Esophagus (tissue), 2 donors: Measurements from ENCODE around the gene FBXO9. TPM values are rescaled to one million over a fixed set of nuclear protein-coding genes. Genes with fewer than 3 reads are reported as not detected.
"Not testable (repeated sequence)": the region's sequence is repeated elsewhere in the genome, so short reads cannot be mapped to it uniquely, and the experiment has no call there.

Experiments used
- H3K27ac ChIP-seq, 2 donors: one replicate each; pipeline ENCODE4 v1.5.1; 2013; ENCODE audit warnings: low read depth in 2 of 2, mild to moderate bottlenecking in 2 of 2, inconsistent platforms in 1 of 2, low read length in 1 of 2, moderate library complexity in 1 of 2
- H3K27me3 ChIP-seq, 2 donors: one replicate each; pipeline ENCODE4 v1.6.1; 2013; ENCODE audit warnings: low read length in 2 of 2, control low read depth in 1 of 2, mild to moderate bottlenecking in 1 of 2; ENCODE audit not compliant: insufficient read depth in 2 of 2, control insufficient read depth in 1 of 2
- H3K36me3 ChIP-seq, 2 donors: one replicate each; pipeline ENCODE4 v1.6.1; 2013; ENCODE audit warnings: low read length in 1 of 2; ENCODE audit not compliant: control insufficient read depth in 2 of 2, insufficient read depth in 2 of 2
- H3K4me1 ChIP-seq, 2 donors: one replicate each; pipeline ENCODE4 v1.6.1; 2013; ENCODE audit warnings: low read length in 1 of 2; ENCODE audit not compliant: control insufficient read depth in 2 of 2, insufficient read depth in 2 of 2
- H3K4me3 ChIP-seq, 2 donors: one replicate each; pipeline ENCODE4 v1.5.1; 2013; ENCODE audit warnings: low read length in 2 of 2, mild to moderate bottlenecking in 2 of 2, low read depth in 1 of 2, moderate library complexity in 1 of 2
- H3K9me3 ChIP-seq, 2 donors: one replicate each; pipeline ENCODE4 v1.6.1; 2013; ENCODE audit warnings: mild to moderate bottlenecking in 2 of 2, low read depth in 1 of 2, low read length in 1 of 2, moderate library complexity in 1 of 2; ENCODE audit not compliant: control insufficient read depth in 2 of 2, insufficient read depth in 1 of 2
- WGBS, 2 donors: extraction: QIAGEN DNeasy Blood & Tissue Kit; methylation state at CpG; one replicate each; pipeline ENCODE4 v1.1.7; 2013; 5-methylcytosine and 5-hydroxymethylcytosine counted together
- polyA plus RNA-seq, 2 donors: library from polyadenylated mRNA; stranded (reverse); fragments of 200-250 nt; gene quantifications; one replicate each; pipeline ENCODE4 v1.2.3, GENCODE V29; 2013
- donor health status: healthy with polysubstance abuse.
- donor health status: Bipolar disorder and iron deficiency.

FBXO9 gene
- polyA plus RNA-seq, 2 donors, result 14.3 to 43.1 TPM

GRCh38 chr6:53044071-53044470, 21.1 kb upstream of the FBXO9 start:
- H3K4me3 ChIP-seq, result no peak overlapping the region
- no peaks in the 10 kb centered on the region for H3K4me1 ChIP-seq
- no peaks in the 10 kb centered on the region for H3K9me3 ChIP-seq
- peaks cover 3 to 7% of the 10 kb centered on the region in 2 donors for H3K36me3 ChIP-seq
- no peak overlapping the region for H3K27ac ChIP-seq
- WGBS, 2 donors, result 57 to 71% methylated on average over 4 of the region's 4 CpGs
- no peaks in the 10 kb centered on the region for H3K27me3 ChIP-seq

DNA sequence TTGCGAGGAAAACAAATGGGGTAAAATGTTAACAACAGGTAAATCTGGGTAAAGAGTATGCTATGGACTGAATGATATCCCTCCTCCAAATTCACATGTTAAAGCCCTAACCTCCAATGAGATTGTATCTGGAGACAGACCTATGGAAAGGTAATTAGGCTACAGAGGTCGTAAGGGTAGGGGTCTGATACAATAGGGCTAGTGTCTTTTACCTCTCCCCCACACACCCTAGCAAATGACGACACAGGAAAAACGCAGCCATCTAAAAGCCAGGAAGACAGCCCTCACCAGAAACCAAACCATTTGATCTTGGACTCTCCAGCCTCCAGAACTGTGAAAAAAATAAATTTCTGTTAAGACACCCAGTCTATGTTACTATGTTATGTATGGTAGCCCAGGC, 20.6 kb upstream of the FBXO9 start:
- H3K9me3 ChIP-seq, result no peaks in the 10 kb centered on the region
- no peaks in the 10 kb centered on the region for H3K4me1 ChIP-seq
- no peaks in the 10 kb centered on the region for H3K27me3 ChIP-seq
- H3K27ac ChIP-seq, result no peak overlapping the region
- H3K4me3 ChIP-seq, result no peak overlapping the region
- H3K36me3 ChIP-seq, result peaks cover 3% of the 10 kb centered on the region in 2 donors
- WGBS, 2 donors, result 64 to 70% methylated on average over 4 of the region's 4 CpGs

DNA sequence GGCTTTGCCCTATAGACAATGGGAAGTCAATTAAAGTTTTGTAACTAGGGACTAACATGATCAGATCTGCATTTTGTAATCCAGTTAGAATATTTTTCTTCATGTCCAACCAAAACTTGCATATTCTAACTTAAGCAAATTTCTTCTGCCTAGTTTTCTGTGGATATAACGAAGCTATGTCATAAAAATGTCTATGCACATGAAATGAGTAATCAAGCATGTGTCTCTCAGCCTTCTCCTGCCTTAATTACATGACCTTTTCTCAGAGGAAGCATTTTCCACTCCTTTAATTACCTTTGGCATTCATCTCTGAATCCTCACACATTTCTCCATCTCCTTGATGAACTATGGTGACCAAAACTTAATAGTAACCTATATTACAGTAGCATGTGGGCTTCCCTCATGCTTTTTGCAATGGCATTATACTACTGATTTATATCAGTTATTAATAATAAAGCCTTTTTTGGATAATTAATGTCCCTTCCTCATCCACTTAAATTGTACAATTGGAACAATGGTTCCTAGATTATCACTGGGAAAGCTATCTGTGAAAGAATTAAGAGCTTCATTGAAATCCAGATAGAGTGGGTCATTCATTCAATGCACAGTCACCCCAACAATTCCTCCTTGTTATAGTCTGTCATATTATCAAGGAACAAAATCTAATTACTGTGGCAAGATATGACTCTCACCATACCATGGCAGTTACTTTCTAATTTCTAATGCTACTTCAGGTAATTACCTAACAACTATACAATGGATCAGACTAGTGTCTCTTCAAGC, 19.1 kb upstream of the FBXO9 start:
- Histone ChIP-seq H3K27me3 (no peaks in the 10 kb centered on the region), H3K9me3 (no peaks in the 10 kb centered on the region), H3K36me3 (no peaks in the 10 kb centered on the region), H3K4me1 (no peaks in the 10 kb centered on the region), H3K4me3 (no peak overlapping the region), H3K27ac (no peak overlapping the region)
- 93 to 94% methylated on average over 1 of the region's 1 CpG for WGBS, 2 donors

DNA sequence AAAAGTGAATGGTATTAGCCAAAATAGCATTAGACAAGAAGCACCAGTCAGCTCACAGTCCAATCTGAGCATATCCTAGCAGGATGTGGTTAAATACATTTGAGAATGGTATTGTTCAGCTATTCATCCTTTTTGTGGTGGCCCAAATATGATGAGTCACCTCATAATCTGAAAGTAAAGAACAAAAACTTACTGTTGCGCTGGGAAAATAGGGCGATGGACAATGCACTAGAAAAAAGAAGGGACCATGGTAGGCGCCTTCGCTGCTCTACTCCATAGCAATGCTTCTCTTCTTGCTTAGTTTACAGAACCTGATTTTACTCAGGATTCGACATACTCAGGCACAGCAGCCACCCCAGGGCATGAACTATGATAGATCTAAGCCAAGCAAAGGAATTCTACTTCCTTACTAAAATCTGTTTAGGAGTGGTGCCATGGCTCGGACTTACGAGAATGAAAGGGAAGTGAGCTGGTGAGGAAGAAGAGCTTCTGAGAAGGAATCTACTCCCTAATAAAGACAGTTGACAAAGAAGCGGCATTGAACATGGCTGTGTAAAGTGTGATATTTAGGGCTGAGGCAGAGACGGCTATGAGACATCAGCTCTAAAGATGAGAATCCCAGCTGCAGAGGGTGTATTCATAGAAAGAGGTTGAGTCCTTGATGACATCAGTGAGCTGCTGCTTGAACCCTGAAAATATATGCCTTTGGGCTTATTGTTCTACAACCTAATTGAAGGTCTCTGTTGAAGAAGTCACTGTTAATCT, 16.6 kb upstream of the FBXO9 start:
- Histone ChIP-seq H3K27ac (peak overlapping the region in 1 of 2 donors; percentile 7), H3K4me3 (no peak overlapping the region), H3K4me1 (no peaks in the 10 kb centered on the region), H3K27me3 (no peaks in the 10 kb centered on the region), H3K9me3 (no peaks in the 10 kb centered on the region), H3K36me3 (no peaks in the 10 kb centered on the region)
- WGBS, 2 donors, result 61 to 65% methylated on average over 9 of the region's 9 CpGs

- no peaks in the 10 kb centered on the region for H3K27me3 ChIP-seq
- no peaks in the 10 kb centered on the region for H3K4me1 ChIP-seq
- H3K36me3 ChIP-seq, result peaks cover 0 to under 1% of the 10 kb centered on the region in 2 donors
- H3K4me3 ChIP-seq, result no peak overlapping the region
- no peak overlapping the region for H3K27ac ChIP-seq
- 74% methylated on average over 1 of the region's 1 CpG for WGBS, 2 donors
- no peaks in the 10 kb centered on the region for H3K9me3 ChIP-seq
Measured at GRCh38 chr6:53049415-53049814, 15.8 kb upstream of the FBXO9 start.

- H3K4me3 ChIP-seq, H3K36me3 ChIP-seq, H3K27ac ChIP-seq, H3K4me1 ChIP-seq, H3K9me3 ChIP-seq, H3K27me3 ChIP-seq: not testable (repeated sequence)
- 94 to 97% methylated on average over 3 of the region's 3 CpGs for WGBS, 2 donors
Measured at GRCh38 chr6:53052152-53052551, 13.1 kb upstream of the FBXO9 start.

GRCh38 chr6:53054532-53054931, 10.7 kb upstream of the FBXO9 start:
- H3K36me3 ChIP-seq, result peaks cover 0 to 3% of the 10 kb centered on the region in 2 donors
- no peaks in the 10 kb centered on the region for H3K9me3 ChIP-seq
- H3K27ac ChIP-seq, result no peak overlapping the region
- no peaks in the 10 kb centered on the region for H3K27me3 ChIP-seq
- H3K4me1 ChIP-seq, result no peaks in the 10 kb centered on the region
- no peak overlapping the region for H3K4me3 ChIP-seq
- 87 to 89% methylated on average over 4 of the region's 4 CpGs for WGBS, 2 donors

- no peaks in the 10 kb centered on the region for H3K9me3 ChIP-seq
- WGBS, 2 donors, result 55 to 82% methylated on average over 5 of the region's 5 CpGs
- no peaks in the 10 kb centered on the region for H3K4me1 ChIP-seq
- H3K27ac ChIP-seq, result no peak overlapping the region
- H3K36me3 ChIP-seq, result peaks cover 0 to 3% of the 10 kb centered on the region in 2 donors
- no peaks in the 10 kb centered on the region for H3K27me3 ChIP-seq
- no peak overlapping the region for H3K4me3 ChIP-seq
Measured at GRCh38 chr6:53055873-53056272, 9.3 kb upstream of the FBXO9 start.

GRCh38 chr6:53056273-53056672, 8.9 kb upstream of the FBXO9 start:
- Histone ChIP-seq H3K9me3 (no peaks in the 10 kb centered on the region), H3K4me3 (no peak overlapping the region), H3K4me1 (no peaks in the 10 kb centered on the region), H3K36me3 (peaks cover 0 to 3% of the 10 kb centered on the region in 2 donors), H3K27me3 (no peaks in the 10 kb centered on the region), H3K27ac (no peak overlapping the region)
- 22 to 33% methylated on average over 3 of the region's 3 CpGs for WGBS, 2 donors
